Tibial nerve (tissue), 4 donors: ENCODE results near the gene NEDD4L. TPM values are rescaled to one million over a fixed set of nuclear protein-coding genes. Genes with fewer than 3 reads are reported as not detected.

Experiments used
- DNase-seq, 2 donors: peaks; one replicate each; pipeline ENCODE4 v3.0.0-alpha.2; 2019; ENCODE audit warnings: low spot score in 2 of 2
- H3K27ac ChIP-seq, 4 donors: fragments of 200-600 bp; sonication (generic) in 3 of 4; one replicate each; pipeline ENCODE4 v1.5.1; 2017 to 2019; ENCODE audit warnings: mild to moderate bottlenecking in 1 of 4
- H3K27me3 ChIP-seq, 2 donors: fragments of 200-600 bp; sonication (generic) in 1 of 2; one replicate each; pipeline versions ENCODE4 v1.5.1 to v1.6.0; 2017 to 2019
- H3K36me3 ChIP-seq, 3 donors: fragments of 200-600 bp; sonication (generic); one replicate each; pipeline ENCODE4 v1.5.1; 2018 to 2019
- H3K4me1 ChIP-seq, 4 donors: fragments of 200-600 bp; sonication (generic) in 3 of 4; one replicate each; pipeline ENCODE4 v1.5.1; 2017 to 2019
- H3K4me3 ChIP-seq, 4 donors: fragments of 200-600 bp; sonication (generic) in 3 of 4; one replicate each; pipeline ENCODE4 v1.5.1; 2017 to 2019; ENCODE audit warnings: mild to moderate bottlenecking in 1 of 4, moderate library complexity in 1 of 4
- H3K9me3 ChIP-seq, 4 donors: fragments of 200-600 bp; sonication (generic) in 3 of 4; one replicate each; pipeline ENCODE4 v1.5.1; 2017 to 2019
- EP300 ChIP-seq, 2 donors: sonication (generic); formaldehyde crosslinking; IDR thresholded peaks; one replicate each; pipeline ENCODE4 v1.6.1; 2017; ENCODE audit warnings: antibody characterized with exemption in 2 of 2, mild to moderate bottlenecking in 1 of 2
- POLR2A ChIP-seq, 2 donors: fragments of 450-650 bp; IDR thresholded peaks; one replicate each; pipeline ENCODE4 v1.6.1; 2017; ENCODE audit warnings: antibody characterized with exemption in 2 of 2, mild to moderate bottlenecking in 2 of 2, moderate library complexity in 2 of 2
- WGBS, 2 donors: methylation state at CpG; one replicate each; pipeline ENCODE4 v1.1.5; 2018; 5-methylcytosine and 5-hydroxymethylcytosine counted together
- total RNA-seq, 4 donors: library from RNA; depleted of rRNA; stranded (reverse); fragments of >200 nt; gene quantifications; one replicate each; pipeline ENCODE4 v1.1.0, GENCODE V29; 2016
- TF ChIP-seq, protein P1 (sequence below), 5 experiments: fragments of 200-600 bp in 3 of 5; fragments of 450-650 bp in 2 of 5; sonication (generic) in 3 of 5; IDR thresholded peaks; one replicate each; pipeline ENCODE4 v1.5.1; 2016 to 2019; ENCODE audit warnings: antibody characterized with exemption in 5 of 5, mild to moderate bottlenecking in 3 of 5, moderate library complexity in 2 of 5

NEDD4L gene
- total RNA-seq, 4 donors from 2014 or later: 15.3 to 59.9 (median 26.8) TPM

GRCh38 chr18:58286632-58287352, 242.8 kb downstream of the NEDD4L start:
- DNase-seq: no peak
- H3K27ac ChIP-seq: no peak overlapping the region
- H3K36me3 ChIP-seq: no peaks in the 10 kb centered on the region
- no peaks in the 10 kb centered on the region for H3K9me3 ChIP-seq
- 64 to 70% methylated on average over 4 of the region's 4 CpGs for WGBS, 2 donors
- H3K27me3 ChIP-seq: no peaks in the 10 kb centered on the region
- H3K4me3 ChIP-seq: no peak overlapping the region
- TF ChIP-seq, protein P1, sequence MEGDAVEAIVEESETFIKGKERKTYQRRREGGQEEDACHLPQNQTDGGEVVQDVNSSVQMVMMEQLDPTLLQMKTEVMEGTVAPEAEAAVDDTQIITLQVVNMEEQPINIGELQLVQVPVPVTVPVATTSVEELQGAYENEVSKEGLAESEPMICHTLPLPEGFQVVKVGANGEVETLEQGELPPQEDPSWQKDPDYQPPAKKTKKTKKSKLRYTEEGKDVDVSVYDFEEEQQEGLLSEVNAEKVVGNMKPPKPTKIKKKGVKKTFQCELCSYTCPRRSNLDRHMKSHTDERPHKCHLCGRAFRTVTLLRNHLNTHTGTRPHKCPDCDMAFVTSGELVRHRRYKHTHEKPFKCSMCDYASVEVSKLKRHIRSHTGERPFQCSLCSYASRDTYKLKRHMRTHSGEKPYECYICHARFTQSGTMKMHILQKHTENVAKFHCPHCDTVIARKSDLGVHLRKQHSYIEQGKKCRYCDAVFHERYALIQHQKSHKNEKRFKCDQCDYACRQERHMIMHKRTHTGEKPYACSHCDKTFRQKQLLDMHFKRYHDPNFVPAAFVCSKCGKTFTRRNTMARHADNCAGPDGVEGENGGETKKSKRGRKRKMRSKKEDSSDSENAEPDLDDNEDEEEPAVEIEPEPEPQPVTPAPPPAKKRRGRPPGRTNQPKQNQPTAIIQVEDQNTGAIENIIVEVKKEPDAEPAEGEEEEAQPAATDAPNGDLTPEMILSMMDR (IDR thresholded peaks at IDR 0.05): no peak
- TF ChIP-seq EP300 (IDR thresholded peaks at IDR 0.05) (no peak), POLR2A (IDR thresholded peaks at IDR 0.05) (no peak)
- H3K4me1 ChIP-seq: peaks cover 0 to 10% (median 4%) of the 10 kb centered on the region in 4 donors

DNA sequence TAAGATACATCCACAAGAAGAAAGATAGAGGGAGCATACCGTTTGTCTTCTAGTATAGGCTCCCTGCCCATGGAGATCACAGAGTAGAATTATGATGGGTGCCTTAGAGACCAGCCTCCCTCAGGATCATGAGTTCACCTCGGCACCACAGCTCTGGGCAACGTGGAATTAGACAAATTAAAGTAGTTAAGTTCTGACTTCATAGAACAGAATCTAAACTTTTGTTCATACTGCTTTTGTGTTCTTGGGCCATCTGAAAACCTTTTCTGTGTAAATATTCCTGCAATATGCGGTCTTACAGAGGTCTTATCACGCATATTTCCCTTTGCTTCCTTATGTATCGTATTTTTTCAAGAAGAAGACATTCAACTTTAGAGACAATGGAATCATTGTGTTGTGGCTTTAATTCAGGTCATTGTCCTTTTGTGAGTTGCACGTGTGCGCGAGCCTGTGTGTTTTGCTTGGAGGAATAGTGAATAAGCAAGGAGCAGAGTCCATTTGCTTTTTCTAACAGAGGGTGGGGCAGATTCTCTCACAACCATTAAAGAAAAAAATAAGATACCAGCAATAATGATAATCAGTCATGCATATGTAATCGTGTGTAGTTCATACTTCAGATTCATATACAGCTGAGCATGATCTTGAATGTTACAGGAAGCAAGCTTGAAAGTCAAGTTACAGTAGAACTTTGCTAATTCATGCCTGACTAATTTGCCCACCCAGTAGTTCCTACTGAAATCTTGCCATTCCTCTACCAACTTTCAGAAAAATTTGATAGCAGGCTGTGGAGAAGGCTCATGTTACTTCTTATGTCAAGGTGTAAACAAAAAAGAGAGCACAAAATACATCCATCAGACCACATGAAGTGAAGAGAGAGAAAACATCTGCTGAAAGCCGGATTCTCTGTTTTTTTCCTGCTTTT, 243.6 kb downstream of the NEDD4L start:
- 45 to 49% methylated on average over 11 of the region's 11 CpGs for WGBS, 2 donors
- TF ChIP-seq POLR2A (IDR thresholded peaks at IDR 0.05): no peak
- no peak for TF ChIP-seq EP300 (IDR thresholded peaks at IDR 0.05)
- TF ChIP-seq, protein P1 (IDR thresholded peaks at IDR 0.05): no peak
- Histone ChIP-seq H3K4me3 (no peak overlapping the region), H3K9me3 (no peaks in the 10 kb centered on the region), H3K4me1 (peaks cover 0 to 10% (median 4%) of the 10 kb centered on the region in 4 donors), H3K36me3 (no peaks in the 10 kb centered on the region), H3K27ac (peak overlapping the region in 1 of 4 donors; percentile 30), H3K27me3 (no peaks in the 10 kb centered on the region)
- no peak for DNase-seq

DNA sequence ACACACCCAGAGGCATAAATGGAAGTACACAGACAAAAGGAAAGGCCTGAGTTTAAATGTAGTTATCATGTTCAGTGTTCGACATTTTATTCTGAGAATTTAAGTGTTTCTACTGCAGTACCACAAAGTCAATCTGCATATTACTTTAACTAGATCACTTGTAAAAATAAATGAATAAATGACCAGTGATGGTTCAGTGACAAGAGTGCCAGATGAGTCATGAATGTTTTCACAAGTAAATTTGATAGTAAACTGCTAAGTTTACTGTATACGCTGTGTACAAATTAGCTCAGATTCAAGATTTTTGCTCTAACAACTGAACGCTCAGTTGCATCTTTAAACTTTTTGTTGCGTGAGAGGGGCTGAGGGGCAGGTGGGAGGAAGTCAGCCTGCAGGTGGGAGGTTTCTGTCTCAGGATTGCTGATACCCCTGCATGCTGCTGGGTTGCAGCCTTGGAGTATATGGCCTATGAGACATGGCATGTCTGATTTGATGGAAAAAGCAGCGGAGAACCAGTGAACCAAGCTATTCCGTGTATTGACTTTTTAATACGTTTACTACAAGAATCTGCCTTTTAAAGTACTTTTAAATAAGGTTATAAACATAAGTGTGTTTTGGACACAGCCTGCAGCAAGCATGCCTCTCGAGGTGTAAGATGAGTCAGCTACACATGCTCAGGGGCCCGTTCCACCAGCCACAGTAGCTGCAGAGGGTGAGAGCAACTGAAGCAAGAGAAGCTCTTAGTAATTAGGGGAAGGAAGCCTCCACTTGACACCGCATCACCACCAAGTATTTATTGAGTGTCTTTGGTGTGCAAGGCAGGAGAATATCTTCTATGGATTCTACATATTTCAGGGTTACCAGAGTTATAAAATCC, 245.1 kb downstream of the NEDD4L start:
- Histone ChIP-seq H3K9me3 (no peaks in the 10 kb centered on the region), H3K36me3 (no peaks in the 10 kb centered on the region), H3K4me1 (peaks cover 0 to 10% (median 4%) of the 10 kb centered on the region in 4 donors), H3K27ac (no peak overlapping the region), H3K4me3 (no peak overlapping the region), H3K27me3 (no peaks in the 10 kb centered on the region)
- WGBS, 2 donors: 87 to 88% methylated on average over 10 of the region's 10 CpGs
- DNase-seq: no peak
- TF ChIP-seq POLR2A (IDR thresholded peaks at IDR 0.05): no peak
- TF ChIP-seq, protein P1 (IDR thresholded peaks at IDR 0.05): no peak
- TF ChIP-seq EP300 (IDR thresholded peaks at IDR 0.05): no peak

- peaks cover 0 to 10% (median 4%) of the 10 kb centered on the region in 4 donors for H3K4me1 ChIP-seq
- no peak overlapping the region for H3K27ac ChIP-seq
- TF ChIP-seq POLR2A (IDR thresholded peaks at IDR 0.05): no peak
- TF ChIP-seq, protein P1 (IDR thresholded peaks at IDR 0.05): no peak
- no peak for TF ChIP-seq EP300 (IDR thresholded peaks at IDR 0.05)
- no peaks in the 10 kb centered on the region for H3K27me3 ChIP-seq
- H3K9me3 ChIP-seq: no peaks in the 10 kb centered on the region
- no peaks in the 10 kb centered on the region for H3K36me3 ChIP-seq
- no peak for DNase-seq
- no peak overlapping the region for H3K4me3 ChIP-seq
- WGBS, 2 donors: 38 to 40% methylated on average over 5 of the region's 5 CpGs
Measured at GRCh38 chr18:58290116-58290695, 246.2 kb downstream of the NEDD4L start.
